A673 (cell line): ENCODE results near the gene ZNF354C. TPM values are rescaled to one million over a fixed set of nuclear protein-coding genes. Genes with fewer than 3 reads are reported as not detected.
"Not testable (repeated sequence)": the region's sequence is repeated elsewhere in the genome, so short reads cannot be mapped to it uniquely, and the experiment has no call there.

Source experiments
- BruUV-seq: library from RNA; stranded (reverse); fragments of 400-500 nt; replicated peaks from 2 replicates; lab custom pipeline; 2021; lab: Mats Ljungman, UMichigan
- CTCF ChIA-PET: fragments of 300-600 bp; sonication (Branson Sonifier 250); formaldehyde crosslinking; loops from one replicate; lab custom pipeline; 2022; ENCODE audit warnings: antibody characterized with exemption; lab: Charles Lee
- POLR2A ChIA-PET: fragments of 300-600 bp; sonication (Branson Sonifier 250); formaldehyde crosslinking; loops from one replicate; lab custom pipeline; 2022; ENCODE audit warnings: antibody characterized with exemption; ENCODE audit not compliant: low non-redundant PET; lab: Charles Lee
- DNase-seq: peaks from one replicate; pipeline ENCODE4 v3.0.0-alpha.2; 2015; ENCODE audit warnings: low spot score
- H3K27ac ChIP-seq: fragments of 200-600 bp; sonication (generic); 2 replicates; pipeline ENCODE4 v1.5.1; 2016; ENCODE audit warnings: mixed run types, low read depth, mild to moderate bottlenecking, mixed read lengths, antibody characterized with exemption, low read length; ENCODE audit not compliant: poor library complexity, severe bottlenecking
- H3K27me3 ChIP-seq: fragments of 200-600 bp; sonication (generic); replicated peaks from 2 replicates; pipeline ENCODE4 v1.6.1; 2017; ENCODE audit warnings: mixed run types, low read depth, mild to moderate bottlenecking, mixed read lengths, antibody characterized with exemption, low read length; ENCODE audit not compliant: insufficient read depth, poor library complexity
- H3K36me3 ChIP-seq: fragments of 200-600 bp; sonication (generic); 2 replicates; pipeline ENCODE4 v1.6.1; 2016; ENCODE audit warnings: mixed run types, mild to moderate bottlenecking, mixed read lengths, antibody characterized with exemption, low read length; ENCODE audit not compliant: insufficient read depth, poor library complexity, severe bottlenecking
- H3K4me1 ChIP-seq: fragments of 200-600 bp; sonication (generic); 2 replicates; pipeline ENCODE4 v1.6.1; 2017; ENCODE audit warnings: mixed run types, mild to moderate bottlenecking, mixed read lengths, antibody characterized with exemption, low read length; ENCODE audit not compliant: insufficient read depth, poor library complexity, severe bottlenecking
- H3K4me3 ChIP-seq: fragments of 200-600 bp; sonication (generic); 2 replicates; pipeline ENCODE4 v1.5.1; 2016; ENCODE audit warnings: low read depth, mixed run types, mild to moderate bottlenecking, mixed read lengths, low read length; ENCODE audit not compliant: poor library complexity, severe bottlenecking
- H3K9me3 ChIP-seq: fragments of 200-600 bp; sonication (generic); 2 replicates; pipeline ENCODE4 v1.6.1; 2016; ENCODE audit warnings: mixed run types, low read depth, mild to moderate bottlenecking, mixed read lengths, antibody characterized with exemption, low read length; ENCODE audit not compliant: poor library complexity, severe bottlenecking
- CTCF ChIP-seq: fragments of 300-800, 200-600 bp; sonication (generic); conservative IDR thresholded peaks from 2 replicates; pipeline ENCODE4 v1.5.1; 2017; ENCODE audit warnings: low read depth, mild to moderate bottlenecking, antibody characterized with exemption, low read length, moderate library complexity, mixed read lengths
- EZH2 ChIP-seq: fragments of 200-600 bp; sonication (generic); IDR thresholded peaks from 2 replicates; pipeline ENCODE4 v1.6.1; 2017; ENCODE audit warnings: borderline replicate concordance, low read depth, mild to moderate bottlenecking, mixed read lengths, antibody characterized with exemption, low read length; ENCODE audit not compliant: poor library complexity, severe bottlenecking
- intact Hi-C: fragments of 100-400 bp; cut with micrococcal nuclease; formaldehyde crosslinking; loops from one replicate; pipeline ENCODE4 v1.10.0; 2022; ENCODE audit not compliant: unreplicated experiment
- total RNA-seq: library from RNA; stranded (reverse); gene quantifications from 2 replicates; pipeline ENCODE4 v1.2.3, GENCODE V29; 2021

Gene ZNF354C
- total RNA-seq, 1 experiment from 2014 or later = 7.4 TPM

GRCh38 chr5:179080724-179081123, 20.6 kb downstream of the ZNF354C start:
- DNase-seq = no peak
- H3K27ac ChIP-seq = no peak overlapping the region
- TF ChIP-seq EZH2 (no peak), CTCF (no peak)
- H3K4me1 ChIP-seq = no peaks in the 10 kb centered on the region
- no TSS peak for BruUV-seq
- POLR2A ChIA-PET = no interaction called here
- H3K9me3 ChIP-seq = peaks cover 87% of the 10 kb centered on the region
- peaks cover 44% of the 10 kb centered on the region for H3K36me3 ChIP-seq
- no peak overlapping the region for H3K4me3 ChIP-seq
- intact Hi-C loops = no loop called here
- CTCF ChIA-PET = no interaction called here
- no peaks in the 10 kb centered on the region for H3K27me3 ChIP-seq

GRCh38 chr5:179089502-179089901, 29.3 kb downstream of the ZNF354C start:
- H3K4me3 ChIP-seq = no peak overlapping the region
- POLR2A ChIA-PET = no interaction called here
- no peak overlapping the region for H3K27ac ChIP-seq
- no peak for TF ChIP-seq CTCF
- TF ChIP-seq EZH2 = no peak
- H3K9me3 ChIP-seq = peaks cover 23% of the 10 kb centered on the region
- no peaks in the 10 kb centered on the region for H3K36me3 ChIP-seq
- intact Hi-C loops = no loop called here
- no peaks in the 10 kb centered on the region for H3K27me3 ChIP-seq
- H3K4me1 ChIP-seq = no peaks in the 10 kb centered on the region
- no peak for DNase-seq
- CTCF ChIA-PET = no interaction called here
- no TSS peak for BruUV-seq

DNA sequence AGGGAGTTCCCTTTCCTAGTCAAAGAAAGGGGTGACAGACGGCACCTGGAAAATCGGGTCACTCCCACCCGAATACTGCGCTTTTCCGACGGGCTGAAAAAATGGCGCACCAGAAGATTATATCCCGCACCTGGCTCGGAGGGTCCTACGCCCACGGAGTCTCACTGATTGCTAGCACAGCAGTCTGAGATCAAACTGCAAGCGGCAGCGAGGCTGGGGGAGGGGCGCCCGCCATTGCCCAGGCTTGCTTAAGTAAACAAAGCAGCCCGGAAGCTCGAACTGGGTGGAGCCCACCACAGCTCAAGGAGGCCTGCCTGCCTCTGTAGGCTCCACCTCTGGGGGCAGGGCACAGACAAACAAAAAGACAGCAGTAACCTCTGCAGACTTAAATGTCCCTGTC, 41.1 kb downstream of the ZNF354C start:
- H3K4me1 ChIP-seq, H3K4me3 ChIP-seq, BruUV-seq, intact Hi-C loops, H3K27ac ChIP-seq, POLR2A ChIA-PET, DNase-seq, H3K27me3 ChIP-seq, H3K36me3 ChIP-seq, CTCF ChIA-PET: not testable (repeated sequence)
- peaks cover 26% of the 10 kb centered on the region for H3K9me3 ChIP-seq

DNA sequence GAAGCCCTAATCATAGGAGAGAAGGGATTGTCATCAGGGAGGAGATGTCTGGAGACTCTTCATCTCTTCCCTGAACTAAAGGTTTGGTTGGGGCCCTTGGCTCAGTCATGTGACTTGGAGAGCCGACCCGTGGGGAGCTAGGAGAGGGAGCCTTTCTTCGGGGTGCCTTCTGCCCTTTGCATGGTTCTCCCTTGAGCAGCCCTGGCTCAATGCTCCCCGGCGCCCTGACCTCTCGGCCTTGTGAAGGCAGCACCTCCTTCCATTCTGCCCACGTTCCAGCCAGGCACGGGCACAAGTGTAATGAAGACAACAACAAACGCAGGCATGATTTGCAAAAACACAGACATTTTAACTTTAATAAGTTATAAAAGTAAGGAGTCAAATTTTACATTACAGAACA, 50.4 kb downstream of the ZNF354C start:
- Histone ChIP-seq H3K27ac (no peak overlapping the region), H3K4me1 (no peaks in the 10 kb centered on the region), H3K27me3 (no peaks in the 10 kb centered on the region), H3K4me3 (no peak overlapping the region), H3K36me3 (no peaks in the 10 kb centered on the region), H3K9me3 (peaks cover 6% of the 10 kb centered on the region)
- TF ChIP-seq CTCF (no peak), EZH2 (no peak)
- intact Hi-C loops = no loop called here
- POLR2A ChIA-PET = no interaction called here
- no peak for DNase-seq
- BruUV-seq = no TSS peak
- CTCF ChIA-PET = no interaction called here
